H9 (cell line): Measurements from ENCODE around the gene TKFC. TPM values are rescaled to one million over a fixed set of nuclear protein-coding genes. Genes with fewer than 3 reads are reported as not detected.

Experiments used
- DNase-seq: peaks from one replicate; pipeline ENCODE4 v3.0.0-alpha.2; 2017
- H2AFZ ChIP-seq: one replicate; pipeline ENCODE4 v1.6.1; 2013; ENCODE audit warnings: mild to moderate bottlenecking, low read length, control low read depth, moderate library complexity
- H2AK5ac ChIP-seq: 2 replicates; pipeline ENCODE4 v1.6.1; 2013; ENCODE audit warnings: low read length, control low read depth, mixed read lengths; ENCODE audit not compliant: insufficient read length
- H2BK120ac ChIP-seq: one replicate; pipeline ENCODE4 v1.6.1; 2013; ENCODE audit warnings: low read depth, mild to moderate bottlenecking, low read length, control low read depth, inconsistent platforms; ENCODE audit not compliant: poor library complexity, severe bottlenecking
- H2BK12ac ChIP-seq: 2 replicates; pipeline ENCODE4 v1.6.1; 2013; ENCODE audit warnings: low read length, control low read depth, mixed read lengths, low read depth; ENCODE audit not compliant: insufficient read length
- H2BK15ac ChIP-seq: 2 replicates; pipeline ENCODE4 v1.6.1; 2013; ENCODE audit warnings: low read depth, low read length, control low read depth
- H2BK20ac ChIP-seq: one replicate; pipeline ENCODE4 v1.6.1; 2013; ENCODE audit warnings: low read depth, mild to moderate bottlenecking, low read length, control low read depth, inconsistent platforms; ENCODE audit not compliant: poor library complexity, severe bottlenecking
- H2BK5ac ChIP-seq: 2 replicates; pipeline ENCODE4 v1.6.1; 2013; ENCODE audit warnings: low read length, control low read depth, mixed read lengths; ENCODE audit not compliant: insufficient read length
- H3K14ac ChIP-seq: 2 replicates; pipeline ENCODE4 v1.6.1; 2013; ENCODE audit warnings: low read length, control low read depth; ENCODE audit not compliant: insufficient read depth
- H3K18ac ChIP-seq: 2 replicates; pipeline ENCODE4 v1.6.1; 2013; ENCODE audit warnings: low read depth, mild to moderate bottlenecking, mixed read lengths, low read length, control low read depth; ENCODE audit not compliant: insufficient read length
- H3K23ac ChIP-seq: 2 replicates; pipeline ENCODE4 v1.6.1; 2013; ENCODE audit warnings: low read length, control low read depth, mixed read lengths, low read depth; ENCODE audit not compliant: insufficient read length
- H3K23me2 ChIP-seq: 2 replicates; pipeline ENCODE4 v1.6.1; 2013; ENCODE audit warnings: low read depth, mild to moderate bottlenecking, mixed read lengths, low read length, control low read depth; ENCODE audit not compliant: insufficient read length, poor library complexity, severe bottlenecking
- H3K27ac ChIP-seq: 2 replicates; pipeline ENCODE4 v1.5.1; 2013; ENCODE audit warnings: low read length, control low read depth, mixed read lengths, low read depth; ENCODE audit not compliant: insufficient read length
- H3K27me3 ChIP-seq: 2 replicates; pipeline ENCODE4 v1.6.1; 2013; ENCODE audit warnings: low read length, control low read depth, inconsistent platforms; ENCODE audit not compliant: insufficient read depth
- H3K4ac ChIP-seq: 2 replicates; pipeline ENCODE4 v1.6.1; 2013; ENCODE audit warnings: low read depth, mild to moderate bottlenecking, control low read depth, inconsistent platforms, low read length, moderate library complexity
- H3K4me1 ChIP-seq: 2 replicates; pipeline ENCODE4 v1.6.1; 2013; ENCODE audit warnings: low read length, control low read depth, inconsistent platforms; ENCODE audit not compliant: insufficient read depth
- H3K4me2 ChIP-seq: 2 replicates; pipeline ENCODE4 v1.6.1; 2013; ENCODE audit warnings: low read length, control low read depth, mixed read lengths; ENCODE audit not compliant: insufficient read length, insufficient read depth
- H3K56ac ChIP-seq: 2 replicates; pipeline ENCODE4 v1.6.1; 2013; ENCODE audit warnings: low read depth, mild to moderate bottlenecking, mixed read lengths, low read length, control low read depth; ENCODE audit not compliant: insufficient read length
- H3K79me1 ChIP-seq: 2 replicates; pipeline ENCODE4 v1.6.1; 2013; ENCODE audit warnings: low read depth, mild to moderate bottlenecking, moderate library complexity, low read length, control low read depth, inconsistent platforms; ENCODE audit not compliant: insufficient read depth, poor library complexity, severe bottlenecking
- H3K79me2 ChIP-seq: 2 replicates; pipeline ENCODE4 v1.6.1; 2013; ENCODE audit warnings: low read length, control low read depth, inconsistent platforms; ENCODE audit not compliant: insufficient read depth
- H3K9ac ChIP-seq: 2 replicates; pipeline ENCODE4 v1.6.1; 2013; ENCODE audit warnings: low read length, control low read depth, mixed read lengths; ENCODE audit not compliant: insufficient read length; ENCODE audit errors: extremely low read depth
- H3K9me3 ChIP-seq: one replicate; pipeline ENCODE4 v1.6.1; 2013; ENCODE audit warnings: low read depth, low read length, inconsistent platforms; ENCODE audit not compliant: control insufficient read depth
- H3T11ph ChIP-seq: one replicate; pipeline ENCODE4 v1.6.1; 2013; ENCODE audit warnings: mild to moderate bottlenecking, low read length, control low read depth, inconsistent platforms
- H4K20me1 ChIP-seq: one replicate; pipeline ENCODE4 v1.6.1; 2013; ENCODE audit not compliant: control insufficient read depth, insufficient read length, insufficient read depth
- H4K5ac ChIP-seq: 2 replicates; pipeline ENCODE4 v1.6.1; 2013; ENCODE audit warnings: low read depth, mild to moderate bottlenecking, mixed read lengths, low read length, control low read depth; ENCODE audit not compliant: insufficient read length
- H4K8ac ChIP-seq: replicated peaks from 2 replicates; pipeline ENCODE4 v1.6.1; 2013; ENCODE audit warnings: low read length, control low read depth, mixed read lengths, low read depth; ENCODE audit not compliant: insufficient read length
- H4K91ac ChIP-seq: 2 replicates; pipeline ENCODE4 v1.6.1; 2013; ENCODE audit warnings: low read depth, mild to moderate bottlenecking, moderate library complexity, mixed read lengths, low read length, control low read depth; ENCODE audit not compliant: insufficient read length
- H3K27ac Mint-ChIP-seq, 3 experiments: 2 replicates in 2 of 3; 3 replicates in 1 of 3; pipeline ENCODE4 v1.8.0; 2020 to 2021; ENCODE audit warnings: mixed read lengths in 3 of 3, mild to moderate bottlenecking in 1 of 3, moderate library complexity in 1 of 3
- H3K27me3 Mint-ChIP-seq: 2 replicates; pipeline ENCODE4 v1.8.0; 2021; ENCODE audit warnings: low read depth, mild to moderate bottlenecking, moderate library complexity, mixed read lengths
- H3K36me3 Mint-ChIP-seq, 3 experiments: 2 replicates in 2 of 3; 3 replicates in 1 of 3; pipeline ENCODE4 v1.8.0; 2020 to 2021; ENCODE audit warnings: low read depth in 3 of 3, mixed read lengths in 3 of 3; ENCODE audit not compliant: insufficient read depth in 1 of 3
- H3K4me1 Mint-ChIP-seq, 2 experiments: 2 replicates each; pipeline ENCODE4 v1.8.0; 2020; ENCODE audit warnings: mixed read lengths in 2 of 2
- H3K4me3 Mint-ChIP-seq, 2 experiments: 2 replicates in 1 of 2; 3 replicates in 1 of 2; pipeline ENCODE4 v1.8.0; 2020 to 2021; ENCODE audit warnings: mild to moderate bottlenecking in 2 of 2, mixed read lengths in 2 of 2, moderate library complexity in 1 of 2
- H3K9me3 Mint-ChIP-seq, 2 experiments: 2 replicates in 1 of 2; 3 replicates in 1 of 2; pipeline ENCODE4 v1.8.0; 2020; ENCODE audit warnings: mild to moderate bottlenecking in 2 of 2, mixed read lengths in 2 of 2, moderate library complexity in 1 of 2
- WGBS: extraction: QIAGEN DNeasy Blood & Tissue Kit; methylation state at CpG from one replicate; pipeline ENCODE4 v1.1.7; 2013; ENCODE audit warnings: missing lambda C conversion rate, low lambda C conversion rate, mixed read lengths; ENCODE audit not compliant: insufficient read length; ENCODE audit errors: extremely low coverage; 5-methylcytosine and 5-hydroxymethylcytosine counted together
- total RNA-seq: library from RNA; stranded (reverse); gene quantifications from 2 replicates; pipeline ENCODE4 v1.2.1, GENCODE V29; 2021
- TF ChIP-seq, protein P1 (sequence below): fragments of 200-600 bp; sonication (generic); conservative IDR thresholded peaks from 3 replicates; pipeline ENCODE4 v1.8.0; 2021; ENCODE audit warnings: antibody characterized with exemption, mild to moderate bottlenecking

The TKFC gene
- total RNA-seq, 1 experiment from 2014 or later, result 59.0 TPM

DNA sequence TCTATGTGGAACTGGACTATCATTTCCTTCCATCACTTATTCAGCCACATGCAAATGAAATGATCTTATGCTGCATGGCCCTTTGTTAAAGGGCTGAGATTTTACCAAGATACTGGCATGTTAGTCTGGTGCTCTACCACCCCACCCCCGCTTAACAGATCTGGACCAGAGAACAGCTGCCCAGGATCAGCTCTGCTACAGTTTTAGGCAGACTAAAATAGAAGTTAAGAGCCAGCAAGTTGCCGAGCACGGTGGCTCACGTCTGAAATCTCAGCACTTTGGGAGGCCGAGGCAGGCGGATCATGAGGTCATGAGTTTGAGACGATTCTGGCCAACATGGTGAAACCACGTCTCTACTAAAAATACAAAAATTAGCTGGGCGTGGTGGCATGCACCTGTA lies 4.7 kb upstream of the TKFC start:
- Histone ChIP-seq H2BK15ac (no peak overlapping the region), H4K20me1 (no peaks in the 10 kb centered on the region), H3K9ac (no peak overlapping the region), H3K4ac (no peak overlapping the region), H3K4me2 (no peak overlapping the region), H3K4me1 (peaks cover 5% of the 10 kb centered on the region; the same call in 1 of the 2 replicates), H3K14ac (no peak overlapping the region), H3K27ac (no peak overlapping the region), H2BK20ac (no peak overlapping the region), H4K91ac (no peak overlapping the region), H2AK5ac (no peak overlapping the region), H3K18ac (no peak overlapping the region), H3K23me2 (peaks cover 8% of the 10 kb centered on the region), H4K8ac (no peak overlapping the region), H3K27me3 (no peaks in the 10 kb centered on the region; the same call in 1 of the 2 replicates), H3K9me3 (no peaks in the 10 kb centered on the region), H3K56ac (no peak overlapping the region), H2BK12ac (no peak overlapping the region), H3T11ph (no peak overlapping the region), H2BK120ac (no peak overlapping the region), H4K5ac (no peak overlapping the region), H3K23ac (no peak overlapping the region), H2BK5ac (no peak overlapping the region), H2AFZ (no peak overlapping the region), H3K79me1 (no peaks in the 10 kb centered on the region), H3K79me2 (peaks cover 28% of the 10 kb centered on the region)
- WGBS, result no CpG with 5 or more reads among the region's 9 CpGs
- peaks cover 19% of the 10 kb centered on the region in 2 experiments for H3K4me1 Mint-ChIP-seq
- no peak overlapping the region for H3K4me3 Mint-ChIP-seq
- H3K9me3 Mint-ChIP-seq, result no peaks in the 10 kb centered on the region
- H3K27ac Mint-ChIP-seq, result peak overlapping the region in 2 of 3 experiments; percentile 17 to 40; a peak in 1 of 7 replicates
- DNase-seq, result no peak
- no peaks in the 10 kb centered on the region for H3K27me3 Mint-ChIP-seq
- peaks cover 43 to 75% (median 68%) of the 10 kb centered on the region in 3 experiments; a peak in 6 of 7 replicates for H3K36me3 Mint-ChIP-seq
- TF ChIP-seq, protein P1, sequence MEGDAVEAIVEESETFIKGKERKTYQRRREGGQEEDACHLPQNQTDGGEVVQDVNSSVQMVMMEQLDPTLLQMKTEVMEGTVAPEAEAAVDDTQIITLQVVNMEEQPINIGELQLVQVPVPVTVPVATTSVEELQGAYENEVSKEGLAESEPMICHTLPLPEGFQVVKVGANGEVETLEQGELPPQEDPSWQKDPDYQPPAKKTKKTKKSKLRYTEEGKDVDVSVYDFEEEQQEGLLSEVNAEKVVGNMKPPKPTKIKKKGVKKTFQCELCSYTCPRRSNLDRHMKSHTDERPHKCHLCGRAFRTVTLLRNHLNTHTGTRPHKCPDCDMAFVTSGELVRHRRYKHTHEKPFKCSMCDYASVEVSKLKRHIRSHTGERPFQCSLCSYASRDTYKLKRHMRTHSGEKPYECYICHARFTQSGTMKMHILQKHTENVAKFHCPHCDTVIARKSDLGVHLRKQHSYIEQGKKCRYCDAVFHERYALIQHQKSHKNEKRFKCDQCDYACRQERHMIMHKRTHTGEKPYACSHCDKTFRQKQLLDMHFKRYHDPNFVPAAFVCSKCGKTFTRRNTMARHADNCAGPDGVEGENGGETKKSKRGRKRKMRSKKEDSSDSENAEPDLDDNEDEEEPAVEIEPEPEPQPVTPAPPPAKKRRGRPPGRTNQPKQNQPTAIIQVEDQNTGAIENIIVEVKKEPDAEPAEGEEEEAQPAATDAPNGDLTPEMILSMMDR, result no peak
